Fibroblast of skin of right quadriceps (primary cell): ENCODE data around the gene NDUFS7.

Source experiments
- DNase-seq: peaks from one replicate; pipeline ENCODE4 v3.0.0-alpha.2; 2013

Gene NDUFS7

GRCh38 chr19:1386945-1387683 is 3.4 kb downstream of the NDUFS7 start:
- DNase-seq = no peak

GRCh38 chr19:1387684-1388636 is 4.3 kb downstream of the NDUFS7 start:
- DNase-seq = no peak

GRCh38 chr19:1388637-1389026 is 4.9 kb downstream of the NDUFS7 start:
- no peak for DNase-seq

GRCh38 chr19:1389033-1389940 is 5.6 kb downstream of the NDUFS7 start:
- no peak for DNase-seq

GRCh38 chr19:1390890-1391423 is 7.2 kb downstream of the NDUFS7 start:
- DNase-seq = no peak

- DNase-seq = no peak
Measured at GRCh38 chr19:1392407-1392806, 8.7 kb downstream of the NDUFS7 start.

GRCh38 chr19:1392939-1393530 is 9.3 kb downstream of the NDUFS7 start:
- DNase-seq = no peak

- DNase-seq = no peak
Measured at GRCh38 chr19:1393841-1394240, 10.1 kb downstream of the NDUFS7 start.

- DNase-seq = no peak
Measured at GRCh38 chr19:1394252-1395193, 10.8 kb downstream of the NDUFS7 start.

- DNase-seq = no peak
Measured at GRCh38 chr19:1395194-1396018, 11.7 kb downstream of the NDUFS7 start.

GRCh38 chr19:1396019-1396767 is 12.5 kb downstream of the NDUFS7 start:
- no peak for DNase-seq

- no peak for DNase-seq
Measured at GRCh38 chr19:1396768-1397679, 13.3 kb downstream of the NDUFS7 start.

- DNase-seq = no peak
Measured at GRCh38 chr19:1397838-1398237, 14.1 kb downstream of the NDUFS7 start.

GRCh38 chr19:1399079-1399478 is 15.4 kb downstream of the NDUFS7 start:
- DNase-seq = no peak

- no peak for DNase-seq
Measured at GRCh38 chr19:1399745-1400144, 16.0 kb downstream of the NDUFS7 start.

GRCh38 chr19:1400281-1401137 is 16.8 kb downstream of the NDUFS7 start:
- no peak for DNase-seq
